ENCODE data around the gene CACNA1S.

CACNA1S gene

GRCh38 chr1:201111156-201111555 is 1.1 kb downstream of the CACNA1S start:
- Histone ChIP-seq H3K9me3 (no peaks in the 10 kb centered on the region), H3K27me3 (peaks cover 12% of the 10 kb centered on the region), H3K4me3 (ENCODE audit: low read depth, low read length) (no peak overlapping the region), H3K4me1 (no peaks in the 10 kb centered on the region), H3K36me3 (no peaks in the 10 kb centered on the region)
- TF ChIP-seq CTCF (IDR thresholded peaks at IDR 0.05; ENCODE audit: low read depth, low read length), result no peak
- DNase-seq, result no peak

DNA sequence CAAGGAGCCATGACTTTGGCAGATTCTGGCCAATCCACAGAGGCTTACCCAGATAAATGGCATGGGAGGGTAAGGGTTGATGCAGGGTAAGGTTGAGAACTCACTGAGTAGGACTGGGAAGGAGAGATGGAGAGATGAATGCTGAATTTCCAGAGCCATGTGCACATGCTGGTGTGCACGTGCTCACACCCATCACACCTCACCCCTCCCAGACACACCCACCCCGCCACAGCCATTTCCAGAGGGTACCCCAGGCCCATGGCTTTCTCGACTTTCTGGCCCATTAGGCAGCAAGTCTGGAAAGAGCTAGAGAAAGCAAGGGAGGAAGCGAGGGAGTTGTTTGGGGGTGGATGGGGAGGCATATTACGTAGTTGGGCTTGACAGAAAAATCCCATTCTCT is 1.6 kb downstream of the CACNA1S start:
- no peaks in the 10 kb centered on the region for H3K4me1 ChIP-seq
- H3K36me3 ChIP-seq, result no peaks in the 10 kb centered on the region
- no peaks in the 10 kb centered on the region for H3K9me3 ChIP-seq
- no peak overlapping the region for H3K4me3 ChIP-seq (ENCODE audit: low read depth, low read length)
- peaks cover 11% of the 10 kb centered on the region for H3K27me3 ChIP-seq
- TF ChIP-seq CTCF (IDR thresholded peaks at IDR 0.05; ENCODE audit: low read depth, low read length), result no peak
- no peak for DNase-seq

DNA sequence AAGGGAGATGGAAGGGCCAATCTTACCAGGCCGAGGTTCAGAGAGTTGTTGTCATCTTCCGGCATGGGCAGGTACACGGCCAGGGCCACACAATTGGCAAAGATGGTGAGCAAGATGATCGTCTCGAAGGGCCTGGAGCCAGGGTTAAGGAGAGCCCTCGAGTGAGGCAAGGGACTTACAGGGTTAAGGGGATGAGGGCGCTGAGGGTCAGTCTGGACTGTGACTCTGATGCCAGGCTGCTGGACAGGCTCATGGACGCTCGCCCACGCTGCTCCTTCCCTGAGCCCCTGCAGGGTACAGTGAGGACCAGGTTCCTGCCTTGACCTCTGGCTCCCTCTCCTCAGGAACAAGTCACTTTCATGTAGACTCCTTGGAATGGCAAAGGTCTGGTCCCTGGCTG is 2.1 kb downstream of the CACNA1S start:
- no peaks in the 10 kb centered on the region for H3K4me1 ChIP-seq
- H3K27me3 ChIP-seq, result peaks cover 8% of the 10 kb centered on the region
- TF ChIP-seq CTCF (IDR thresholded peaks at IDR 0.05; ENCODE audit: low read depth, low read length), result no peak
- H3K36me3 ChIP-seq, result no peaks in the 10 kb centered on the region
- H3K9me3 ChIP-seq, result no peaks in the 10 kb centered on the region
- no peak for DNase-seq
- no peak overlapping the region for H3K4me3 ChIP-seq (ENCODE audit: low read depth, low read length)

DNA sequence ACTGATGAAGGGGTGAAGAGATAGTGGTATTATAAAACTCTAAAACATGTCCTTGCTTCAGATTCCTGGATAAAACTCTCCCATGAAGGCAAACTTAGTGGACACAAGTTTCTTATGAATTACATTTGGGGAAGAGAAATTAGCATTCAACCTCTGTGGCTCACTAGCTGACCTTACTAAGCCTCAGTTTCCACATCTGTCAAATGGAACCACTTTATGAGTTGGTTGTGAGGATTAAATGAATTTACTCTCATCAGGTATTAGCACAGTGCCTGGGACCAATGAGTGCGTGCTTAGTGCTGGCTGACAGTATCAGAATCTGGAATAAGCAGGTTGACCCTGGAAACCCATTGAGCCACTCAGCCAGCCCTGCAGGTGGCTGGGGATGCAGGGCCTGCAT is 2.6 kb downstream of the CACNA1S start:
- TF ChIP-seq CTCF (IDR thresholded peaks at IDR 0.05; ENCODE audit: low read depth, low read length), result no peak

DNA sequence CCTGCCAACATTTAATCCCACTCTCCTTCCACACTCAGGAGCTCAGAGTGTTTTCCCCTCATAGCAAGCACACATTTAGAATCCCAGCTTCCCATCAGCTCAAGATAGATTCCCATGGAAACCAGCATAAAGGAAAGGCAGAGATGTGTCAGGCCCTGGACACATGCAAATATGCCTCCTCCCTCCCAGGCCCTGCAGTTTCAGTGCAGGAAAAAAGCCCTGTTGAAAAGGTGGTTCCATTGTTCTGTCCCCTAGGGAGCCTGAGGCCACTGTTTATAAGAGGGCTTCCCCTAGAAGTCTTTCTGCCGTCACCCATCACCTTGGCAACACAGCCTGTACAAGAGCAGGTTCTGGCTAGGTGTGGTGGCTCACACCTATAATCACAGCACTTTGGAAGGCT is 3.6 kb downstream of the CACNA1S start:
- no peak for DNase-seq
- Histone ChIP-seq H3K27me3 (no peaks in the 10 kb centered on the region), H3K4me3 (ENCODE audit: low read depth, low read length) (no peak overlapping the region), H3K36me3 (no peaks in the 10 kb centered on the region), H3K4me1 (peaks cover 6% of the 10 kb centered on the region), H3K9me3 (no peaks in the 10 kb centered on the region)
- TF ChIP-seq CTCF (IDR thresholded peaks at IDR 0.05; ENCODE audit: low read depth, low read length), result no peak

More for the DNA sequence above, 2.6 kb downstream of the CACNA1S start:
- no peak for DNase-seq
- H3K36me3 ChIP-seq, result no peaks in the 10 kb centered on the region
- no peak overlapping the region for H3K4me3 ChIP-seq (ENCODE audit: low read depth, low read length)
- H3K9me3 ChIP-seq, result no peaks in the 10 kb centered on the region
- no peaks in the 10 kb centered on the region for H3K4me1 ChIP-seq
- H3K27me3 ChIP-seq, result peaks cover 4% of the 10 kb centered on the region

DNA sequence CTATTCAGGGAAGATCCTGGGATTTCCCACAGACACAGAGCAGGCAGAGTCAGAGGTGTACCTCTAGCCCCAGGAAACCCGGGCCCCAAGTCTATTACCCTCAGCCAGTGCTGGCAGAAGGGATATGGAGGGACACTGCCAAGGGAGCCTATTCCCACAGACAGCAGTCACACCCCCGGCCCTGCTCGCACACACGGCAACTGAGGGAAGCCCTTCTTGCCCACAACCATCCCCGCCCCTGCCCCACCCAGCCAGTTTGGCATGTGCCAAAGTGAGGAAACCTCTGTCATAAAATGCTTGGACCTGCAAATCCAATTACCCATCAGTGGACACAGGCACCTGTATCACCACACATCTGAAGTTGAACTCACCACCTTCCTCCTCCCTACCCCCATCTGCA is 6.5 kb downstream of the CACNA1S start:
- Histone ChIP-seq H3K27me3 (no peaks in the 10 kb centered on the region), H3K36me3 (no peaks in the 10 kb centered on the region), H3K4me1 (peaks cover 6% of the 10 kb centered on the region), H3K4me3 (ENCODE audit: low read depth, low read length) (no peak overlapping the region), H3K9me3 (no peaks in the 10 kb centered on the region)
- no peak for DNase-seq
- TF ChIP-seq CTCF (IDR thresholded peaks at IDR 0.05; ENCODE audit: low read depth, low read length), result no peak

Measured in BE2C (cell line).